ENCODE data around the gene CYFIP1. TPM values are rescaled to one million over a fixed set of nuclear protein-coding genes. Genes with fewer than 3 reads are reported as not detected.

The CYFIP1 gene
- total and polyA plus RNA-seq, 5 donors from 2014 or later: 1.1 to 7.6 (median 2.0) TPM

DNA sequence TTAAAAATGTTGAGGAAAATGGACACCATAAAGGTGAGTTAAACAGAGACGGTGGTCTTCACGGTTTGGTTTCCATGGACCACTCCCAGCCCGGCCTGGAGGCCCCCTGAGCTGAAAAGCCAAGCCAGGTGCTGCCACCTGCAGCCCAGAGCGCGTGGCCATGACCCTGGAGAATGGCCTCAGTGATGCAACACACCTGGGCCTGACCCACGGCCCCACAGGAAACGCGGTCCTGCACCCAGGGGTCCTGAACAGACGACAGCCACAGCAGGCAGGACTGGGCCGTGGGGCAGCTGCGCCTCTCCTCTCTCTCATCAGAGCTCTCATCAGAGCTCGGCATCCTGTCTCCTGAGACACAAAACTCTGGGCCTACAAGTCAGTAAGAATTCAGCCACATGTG, 77.6 kb downstream of the CYFIP1 start:
- Mint-ChIP-seq H3K27ac (no peak overlapping the region), H3K36me3 (peaks cover 3% of the 10 kb centered on the region), H3K4me1 (no peaks in the 10 kb centered on the region), H3K27me3 (no peaks in the 10 kb centered on the region), H3K9me3 (peaks cover 0 to 2% (median 0%) of the 10 kb centered on the region in 7 donors), H3K4me3 (no peak overlapping the region)
- Histone ChIP-seq H3K27ac (ENCODE audit: insufficient read depth, low read length, poor library complexity, severe bottlenecking) (no peak overlapping the region), H3K4me3 (ENCODE audit: low read depth, low read length) (no peak overlapping the region), H3K36me3 (ENCODE audit: control insufficient read depth, insufficient read depth, low read length) (no peaks in the 10 kb centered on the region), H3K9me3 (ENCODE audit: control insufficient read depth in 2 of 2, low read length in 2 of 2) (no peaks in the 10 kb centered on the region), H3K27me3 (ENCODE audit: control insufficient read depth, insufficient read depth, low read length) (no peaks in the 10 kb centered on the region), H3K4me1 (ENCODE audit: control insufficient read depth, insufficient read depth, low read length, poor library complexity, severe bottlenecking) (no peaks in the 10 kb centered on the region)
- DNase-seq (no peak), ATAC-seq (ENCODE audit: low read depth in 2 of 2) (no peak)

- no peak overlapping the region for H3K4me3 Mint-ChIP-seq
- peaks cover 3% of the 10 kb centered on the region for H3K36me3 Mint-ChIP-seq
- no peaks in the 10 kb centered on the region for H3K36me3 ChIP-seq (ENCODE audit: control insufficient read depth, insufficient read depth, low read length)
- H3K27ac ChIP-seq (ENCODE audit: insufficient read depth, low read length, poor library complexity, severe bottlenecking): no peak overlapping the region
- peaks cover 0 to 2% (median 0%) of the 10 kb centered on the region in 7 donors for H3K9me3 Mint-ChIP-seq
- H3K4me3 ChIP-seq (ENCODE audit: low read depth, low read length): no peak overlapping the region
- H3K4me1 ChIP-seq (ENCODE audit: control insufficient read depth, insufficient read depth, low read length, poor library complexity, severe bottlenecking): no peaks in the 10 kb centered on the region
- H3K27me3 Mint-ChIP-seq: no peaks in the 10 kb centered on the region
- no peak overlapping the region for H3K27ac Mint-ChIP-seq
- DNase-seq: no peak
- H3K27me3 ChIP-seq (ENCODE audit: control insufficient read depth, insufficient read depth, low read length): no peaks in the 10 kb centered on the region
- ATAC-seq (ENCODE audit: low read depth in 2 of 2): no peak
- no peaks in the 10 kb centered on the region for H3K4me1 Mint-ChIP-seq
- H3K9me3 ChIP-seq (ENCODE audit: control insufficient read depth in 2 of 2, low read length in 2 of 2): no peaks in the 10 kb centered on the region
Observed at GRCh38 chr15:22902046-22902445, 78.1 kb downstream of the CYFIP1 start.

GRCh38 chr15:22895465-22896190, 84.5 kb downstream of the CYFIP1 start:
- Mint-ChIP-seq H3K9me3 (peaks cover 0 to 2% (median 0%) of the 10 kb centered on the region in 7 donors), H3K27ac (no peak overlapping the region), H3K27me3 (no peaks in the 10 kb centered on the region), H3K4me1 (no peaks in the 10 kb centered on the region), H3K4me3 (no peak overlapping the region), H3K36me3 (peaks cover 3% of the 10 kb centered on the region)
- no peaks in the 10 kb centered on the region for H3K4me1 ChIP-seq (ENCODE audit: control insufficient read depth, insufficient read depth, low read length, poor library complexity, severe bottlenecking)
- H3K36me3 ChIP-seq (ENCODE audit: control insufficient read depth, insufficient read depth, low read length): no peaks in the 10 kb centered on the region
- no peak overlapping the region for H3K4me3 ChIP-seq (ENCODE audit: low read depth, low read length)
- DNase-seq: peak in 1 of 3 donors; percentile 51
- H3K27ac ChIP-seq (ENCODE audit: insufficient read depth, low read length, poor library complexity, severe bottlenecking): no peak overlapping the region
- H3K9me3 ChIP-seq (ENCODE audit: control insufficient read depth in 2 of 2, low read length in 2 of 2): no peaks in the 10 kb centered on the region
- H3K27me3 ChIP-seq (ENCODE audit: control insufficient read depth, insufficient read depth, low read length): no peaks in the 10 kb centered on the region
- ATAC-seq (ENCODE audit: low read depth in 2 of 2): no peak

GRCh38 chr15:22893881-22894280, 86.3 kb downstream of the CYFIP1 start:
- no peaks in the 10 kb centered on the region for H3K4me1 Mint-ChIP-seq
- Histone ChIP-seq H3K27ac (ENCODE audit: insufficient read depth, low read length, poor library complexity, severe bottlenecking) (no peak overlapping the region), H3K9me3 (ENCODE audit: control insufficient read depth in 2 of 2, low read length in 2 of 2) (no peaks in the 10 kb centered on the region), H3K27me3 (ENCODE audit: control insufficient read depth, insufficient read depth, low read length) (no peaks in the 10 kb centered on the region), H3K4me3 (ENCODE audit: low read depth, low read length) (no peak overlapping the region), H3K4me1 (ENCODE audit: control insufficient read depth, insufficient read depth, low read length, poor library complexity, severe bottlenecking) (no peaks in the 10 kb centered on the region), H3K36me3 (ENCODE audit: control insufficient read depth, insufficient read depth, low read length) (no peaks in the 10 kb centered on the region)
- no peaks in the 10 kb centered on the region for H3K27me3 Mint-ChIP-seq
- DNase-seq (no peak), ATAC-seq (ENCODE audit: low read depth in 2 of 2) (no peak)
- H3K4me3 Mint-ChIP-seq: no peak overlapping the region
- H3K9me3 Mint-ChIP-seq: no peaks in the 10 kb centered on the region
- no peaks in the 10 kb centered on the region for H3K36me3 Mint-ChIP-seq
- H3K27ac Mint-ChIP-seq: no peak overlapping the region

DNA sequence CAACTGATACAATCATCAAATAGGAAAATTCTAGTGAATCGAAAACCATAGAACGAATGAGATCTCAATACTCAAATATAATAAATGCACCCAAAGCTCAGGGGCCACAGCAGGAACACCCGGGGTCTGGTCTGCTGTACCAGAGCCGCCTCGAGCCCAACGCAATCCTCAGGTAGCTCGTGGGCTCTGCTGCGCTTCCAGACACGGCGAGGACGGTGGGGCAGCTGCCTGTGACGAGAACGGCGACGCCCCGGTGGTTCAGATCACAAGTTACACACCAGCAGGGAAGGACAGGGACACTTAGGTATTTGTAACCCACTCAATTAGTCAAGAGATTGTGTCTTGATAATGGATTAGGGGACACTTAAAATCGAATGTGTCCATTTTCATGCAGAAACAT, 87.1 kb downstream of the CYFIP1 start:
- H3K4me1 ChIP-seq (ENCODE audit: control insufficient read depth, insufficient read depth, low read length, poor library complexity, severe bottlenecking): no peaks in the 10 kb centered on the region
- no peaks in the 10 kb centered on the region for H3K36me3 Mint-ChIP-seq
- ATAC-seq (ENCODE audit: low read depth in 2 of 2): no peak
- H3K4me3 Mint-ChIP-seq: no peak overlapping the region
- H3K9me3 ChIP-seq (ENCODE audit: control insufficient read depth in 2 of 2, low read length in 2 of 2): no peaks in the 10 kb centered on the region
- H3K27ac Mint-ChIP-seq: no peak overlapping the region
- no peaks in the 10 kb centered on the region for H3K27me3 ChIP-seq (ENCODE audit: control insufficient read depth, insufficient read depth, low read length)
- no peak for DNase-seq
- no peaks in the 10 kb centered on the region for H3K36me3 ChIP-seq (ENCODE audit: control insufficient read depth, insufficient read depth, low read length)
- no peaks in the 10 kb centered on the region for H3K4me1 Mint-ChIP-seq
- no peak overlapping the region for H3K4me3 ChIP-seq (ENCODE audit: low read depth, low read length)
- H3K27ac ChIP-seq (ENCODE audit: insufficient read depth, low read length, poor library complexity, severe bottlenecking): no peak overlapping the region
- H3K27me3 Mint-ChIP-seq: no peaks in the 10 kb centered on the region
- H3K9me3 Mint-ChIP-seq: no peaks in the 10 kb centered on the region

- H3K27ac ChIP-seq (ENCODE audit: insufficient read depth, low read length, poor library complexity, severe bottlenecking): no peak overlapping the region
- H3K36me3 ChIP-seq (ENCODE audit: control insufficient read depth, insufficient read depth, low read length): no peaks in the 10 kb centered on the region
- no peaks in the 10 kb centered on the region for H3K9me3 ChIP-seq (ENCODE audit: control insufficient read depth in 2 of 2, low read length in 2 of 2)
- DNase-seq (no peak), ATAC-seq (ENCODE audit: low read depth in 2 of 2) (no peak)
- no peak overlapping the region for H3K4me3 ChIP-seq (ENCODE audit: low read depth, low read length)
- Mint-ChIP-seq H3K4me3 (no peak overlapping the region), H3K27ac (no peak overlapping the region), H3K4me1 (no peaks in the 10 kb centered on the region), H3K27me3 (no peaks in the 10 kb centered on the region), H3K9me3 (no peaks in the 10 kb centered on the region), H3K36me3 (no peaks in the 10 kb centered on the region)
- no peaks in the 10 kb centered on the region for H3K27me3 ChIP-seq (ENCODE audit: control insufficient read depth, insufficient read depth, low read length)
- no peaks in the 10 kb centered on the region for H3K4me1 ChIP-seq (ENCODE audit: control insufficient read depth, insufficient read depth, low read length, poor library complexity, severe bottlenecking)
Observed at GRCh38 chr15:22892333-22892732, 87.8 kb downstream of the CYFIP1 start.

- Mint-ChIP-seq H3K4me1 (no peaks in the 10 kb centered on the region), H3K27me3 (no peaks in the 10 kb centered on the region), H3K36me3 (no peaks in the 10 kb centered on the region), H3K9me3 (no peaks in the 10 kb centered on the region), H3K4me3 (no peak overlapping the region), H3K27ac (no peak overlapping the region)
- no peak for ATAC-seq (ENCODE audit: low read depth in 2 of 2)
- H3K36me3 ChIP-seq (ENCODE audit: control insufficient read depth, insufficient read depth, low read length): no peaks in the 10 kb centered on the region
- H3K4me1 ChIP-seq (ENCODE audit: control insufficient read depth, insufficient read depth, low read length, poor library complexity, severe bottlenecking): no peaks in the 10 kb centered on the region
- no peak overlapping the region for H3K4me3 ChIP-seq (ENCODE audit: low read depth, low read length)
- H3K27me3 ChIP-seq (ENCODE audit: control insufficient read depth, insufficient read depth, low read length): no peaks in the 10 kb centered on the region
- H3K27ac ChIP-seq (ENCODE audit: insufficient read depth, low read length, poor library complexity, severe bottlenecking): no peak overlapping the region
- no peaks in the 10 kb centered on the region for H3K9me3 ChIP-seq (ENCODE audit: control insufficient read depth in 2 of 2, low read length in 2 of 2)
- DNase-seq: no peak
Observed at GRCh38 chr15:22891426-22892210, 88.5 kb downstream of the CYFIP1 start.

GRCh38 chr15:22890296-22890695, 89.9 kb downstream of the CYFIP1 start:
- no peaks in the 10 kb centered on the region for H3K36me3 ChIP-seq (ENCODE audit: control insufficient read depth, insufficient read depth, low read length)
- H3K27ac ChIP-seq (ENCODE audit: insufficient read depth, low read length, poor library complexity, severe bottlenecking): no peak overlapping the region
- ATAC-seq (ENCODE audit: low read depth in 2 of 2) (no peak), DNase-seq (no peak)
- Mint-ChIP-seq H3K9me3 (no peaks in the 10 kb centered on the region), H3K36me3 (no peaks in the 10 kb centered on the region), H3K27me3 (no peaks in the 10 kb centered on the region), H3K4me1 (no peaks in the 10 kb centered on the region), H3K27ac (no peak overlapping the region), H3K4me3 (no peak overlapping the region)
- no peaks in the 10 kb centered on the region for H3K4me1 ChIP-seq (ENCODE audit: control insufficient read depth, insufficient read depth, low read length, poor library complexity, severe bottlenecking)
- no peak overlapping the region for H3K4me3 ChIP-seq (ENCODE audit: low read depth, low read length)
- no peaks in the 10 kb centered on the region for H3K9me3 ChIP-seq (ENCODE audit: control insufficient read depth in 2 of 2, low read length in 2 of 2)
- H3K27me3 ChIP-seq (ENCODE audit: control insufficient read depth, insufficient read depth, low read length): no peaks in the 10 kb centered on the region
